GM19455 (cell line): ENCODE measurements around the gene CAPZB.
"Not testable (repeated sequence)": the region's sequence is repeated elsewhere in the genome, so short reads cannot be mapped to it uniquely, and the experiment has no call there.

Source experiments
- ATAC-seq: cut with Tn5 transposase; IDR thresholded peaks from one replicate; pipeline ENCODE4 v1.9.1; 2021; ENCODE audit not compliant: unreplicated experiment

Gene CAPZB

DNA sequence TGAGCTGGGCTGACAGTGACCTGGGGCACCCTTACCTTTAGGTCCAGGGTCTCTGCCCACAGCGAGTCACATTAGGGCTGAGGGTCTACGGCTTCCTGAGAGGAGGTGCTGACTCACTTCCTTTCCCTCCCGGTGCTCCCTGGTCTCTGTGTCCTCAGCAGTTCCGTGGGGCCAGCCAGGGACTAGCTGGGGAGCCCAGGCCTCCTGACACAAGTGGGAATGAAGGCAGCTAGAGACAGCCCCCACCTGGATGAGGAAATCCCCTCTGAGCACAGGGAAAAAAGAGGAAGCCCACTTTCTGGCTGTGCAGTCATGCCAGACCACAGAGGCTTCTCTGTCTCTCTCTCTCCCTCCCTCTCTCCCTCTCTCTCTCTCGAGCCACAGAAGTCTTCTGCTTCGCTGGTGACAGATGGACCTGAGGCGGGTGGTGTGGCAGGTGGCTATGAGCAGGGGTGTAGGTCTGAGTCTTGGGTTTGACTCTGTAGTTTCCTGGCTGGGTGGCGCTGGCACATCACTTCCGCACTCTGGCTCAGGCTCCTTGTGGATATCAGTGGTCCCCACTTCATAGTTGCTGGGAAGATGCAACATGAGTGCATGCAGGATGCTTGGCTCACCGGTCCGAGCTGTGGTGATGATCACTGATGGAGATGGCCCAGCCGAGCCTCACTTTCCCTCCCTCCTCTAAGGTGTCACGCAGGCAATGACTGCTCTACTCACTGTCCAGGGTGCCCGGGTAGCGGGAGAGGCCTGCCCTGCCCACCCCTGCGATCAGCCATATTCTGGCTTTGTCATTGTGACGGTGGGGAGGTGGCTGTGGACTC, 169.8 kb downstream of the CAPZB start:
- no peak for ATAC-seq

DNA sequence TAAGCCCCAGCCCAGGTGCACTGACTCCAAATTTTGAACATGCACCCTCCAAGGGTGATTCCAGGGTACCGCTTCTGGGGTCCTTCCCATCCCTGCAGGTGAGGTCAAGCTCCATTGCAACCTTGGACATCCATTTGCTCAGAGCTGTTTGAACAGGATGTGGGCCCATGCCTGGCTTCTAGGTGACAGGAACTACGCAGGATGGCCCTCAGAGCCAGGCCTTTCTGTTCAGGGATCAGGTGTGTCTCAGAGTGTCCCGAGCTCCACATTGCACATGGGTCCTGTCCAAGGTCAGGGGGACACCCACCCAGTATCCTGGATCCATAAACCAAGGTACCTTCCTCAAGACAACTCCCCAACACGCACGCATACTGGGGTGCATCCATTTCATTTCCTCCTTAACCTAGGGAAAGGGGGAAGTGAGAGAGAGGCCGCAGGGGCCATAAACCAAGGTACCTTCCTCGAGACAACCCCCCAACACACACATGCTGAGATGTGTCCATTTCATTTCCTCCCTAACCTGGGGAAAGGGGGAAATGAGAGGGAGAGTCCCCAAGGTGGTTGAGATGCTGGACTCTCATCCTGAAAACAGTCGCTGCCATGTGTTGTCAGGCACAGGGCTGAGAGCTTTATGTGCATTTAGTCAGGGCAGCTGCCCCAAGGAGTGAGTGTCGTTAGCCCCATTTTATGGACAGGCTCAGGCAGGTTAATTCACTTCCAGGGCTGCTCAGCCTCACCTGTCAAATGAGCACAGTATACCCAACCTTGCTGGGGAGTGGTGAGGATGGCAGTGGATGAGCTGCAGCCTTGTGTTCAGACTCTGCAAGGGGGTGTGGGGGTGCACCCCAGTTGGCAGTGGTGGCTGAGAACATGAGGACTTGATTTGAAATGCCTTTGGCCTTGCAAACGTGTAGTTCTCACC, 171.1 kb downstream of the CAPZB start:
- ATAC-seq: no peak

DNA sequence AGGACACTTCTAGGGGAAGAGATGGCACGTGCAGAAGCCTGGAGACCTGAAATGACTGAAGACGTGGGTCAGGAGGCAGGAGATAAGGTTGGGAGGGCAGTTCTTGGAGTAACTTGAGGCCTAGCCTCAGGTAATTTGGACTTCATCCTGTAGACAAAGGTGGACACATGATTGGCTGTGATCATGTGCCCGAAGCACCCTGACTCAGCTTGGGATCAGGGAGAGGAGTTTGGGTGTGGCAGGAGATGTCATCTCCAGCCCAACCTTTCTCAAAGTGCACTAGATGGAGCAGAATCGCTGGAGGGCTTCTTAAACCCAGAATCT, 171.7 kb downstream of the CAPZB start:
- ATAC-seq: no peak

- ATAC-seq: peak; percentile 30
These were observed 172.3 kb downstream of the CAPZB start for GRCh38 chr1:19312782-19313635.

DNA sequence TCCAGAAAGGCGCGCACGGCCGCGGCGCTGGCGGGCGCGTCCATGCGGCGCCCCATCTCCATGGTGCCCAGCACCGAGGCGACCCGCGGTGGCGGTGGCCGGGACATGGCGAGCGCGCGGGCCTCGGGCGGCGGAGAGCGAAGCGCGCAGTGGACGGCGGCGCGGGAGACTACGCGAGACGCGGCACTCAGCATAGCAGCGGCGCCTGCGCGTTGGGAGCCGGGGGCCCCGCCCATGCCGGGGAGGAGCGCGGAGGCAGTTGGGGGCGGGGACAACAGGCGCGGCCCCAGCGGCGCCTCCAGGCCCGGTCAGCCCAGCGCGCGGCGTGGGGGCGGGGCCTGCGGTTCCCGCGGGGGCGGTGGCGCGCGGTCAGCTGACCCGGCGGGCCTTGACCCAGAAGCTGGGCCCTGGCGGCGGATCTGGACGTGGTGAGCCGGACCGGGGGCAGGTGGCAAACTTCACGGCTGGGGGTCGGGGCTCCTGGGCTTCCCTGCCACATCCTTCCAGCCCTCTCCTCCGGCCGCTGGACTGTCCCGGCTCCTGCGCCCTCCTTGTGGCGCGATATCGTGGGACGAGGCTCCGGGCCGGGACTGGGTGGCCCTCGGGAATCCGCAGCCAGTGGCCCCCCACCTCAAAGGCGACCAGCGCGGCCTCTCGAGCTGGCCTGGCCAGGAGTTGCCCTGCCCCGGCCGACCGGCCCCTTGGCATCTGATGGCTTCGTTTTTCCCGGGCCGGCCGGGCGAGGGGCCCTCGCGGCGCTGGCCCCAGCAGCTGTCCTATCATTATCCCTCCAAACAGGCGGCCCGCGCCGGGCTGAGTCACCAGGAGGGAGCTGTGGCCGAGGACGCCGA, 173.2 kb downstream of the CAPZB start, which contains the start of the genes AKR7A2 and SLC66A1:
AKR7A2 (minus strand) TSS at position 214 of the 851 bp plus-strand sequence; CDS start at position 194, 20 bp downstream.
SLC66A1 (plus strand) TSS at position 396 of the 851 bp plus-strand sequence. CDS start 5,352 bp downstream, outside the sequence.
- ATAC-seq: peak; percentile 71

DNA sequence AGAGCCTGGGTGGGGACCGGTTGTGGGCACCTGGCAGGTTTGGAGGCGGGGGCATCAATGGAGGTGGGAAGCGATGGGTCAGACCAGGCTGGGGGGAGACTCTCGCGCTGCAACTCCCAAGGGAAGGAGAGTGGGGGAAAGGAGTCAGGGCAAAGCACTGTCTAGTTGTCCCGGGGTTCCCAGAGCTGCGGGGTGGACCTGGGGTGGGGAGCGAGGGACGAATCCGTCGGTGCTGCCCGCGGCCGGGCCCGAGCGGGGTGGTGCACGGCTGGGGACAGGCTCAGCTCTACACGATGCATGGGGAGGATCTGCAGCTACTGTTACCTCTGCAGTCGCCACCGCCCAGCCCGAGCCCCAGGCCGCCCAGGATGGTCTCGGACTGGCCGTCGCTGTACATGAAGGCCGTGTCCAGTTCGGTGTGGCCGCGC, 173.8 kb downstream of the CAPZB start:
- peak; percentile 3 for ATAC-seq

DNA sequence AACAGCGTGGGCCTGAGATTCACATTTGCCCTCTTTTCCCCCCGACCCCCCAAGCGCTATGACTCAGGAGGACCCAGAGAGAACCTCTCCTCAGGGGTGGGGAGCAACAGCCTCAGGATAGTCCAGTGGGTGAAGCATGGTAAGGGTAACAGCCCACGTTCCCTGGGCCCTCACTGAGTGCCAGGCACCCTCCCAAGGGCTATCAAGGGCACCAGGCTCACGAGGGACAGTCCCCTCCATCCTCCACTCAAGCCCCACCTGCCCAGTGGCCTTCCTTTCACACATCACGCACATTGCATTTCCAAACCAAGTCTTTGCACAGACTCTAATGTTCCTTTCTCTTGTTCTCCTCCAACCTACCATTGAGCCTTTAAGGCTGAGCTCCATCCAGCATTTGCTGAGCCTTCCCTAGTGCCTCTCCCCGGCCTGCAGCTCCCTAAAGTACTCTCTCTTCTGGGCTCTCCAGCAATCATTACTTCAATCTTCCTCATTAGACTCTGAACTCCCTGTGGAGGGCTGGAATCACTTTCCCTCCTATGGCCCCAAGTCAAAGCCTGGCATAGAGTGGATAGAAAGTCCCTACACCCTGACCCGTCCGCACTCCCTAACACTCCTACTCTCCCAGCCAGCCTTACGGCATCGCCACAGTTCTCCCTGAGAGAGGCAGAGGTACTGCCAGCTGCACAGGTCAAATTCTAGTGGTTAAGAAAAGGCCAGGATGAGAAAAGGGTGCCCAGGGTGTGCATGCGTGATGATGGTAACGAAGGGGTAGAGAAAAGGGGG, 174.4 kb downstream of the CAPZB start:
- no peak for ATAC-seq

- no peak for ATAC-seq
These were observed 175.3 kb downstream of the CAPZB start for GRCh38 chr1:19310061-19310460.

GRCh38 chr1:19309123-19309813, 176.1 kb downstream of the CAPZB start:
- no peak for ATAC-seq

DNA sequence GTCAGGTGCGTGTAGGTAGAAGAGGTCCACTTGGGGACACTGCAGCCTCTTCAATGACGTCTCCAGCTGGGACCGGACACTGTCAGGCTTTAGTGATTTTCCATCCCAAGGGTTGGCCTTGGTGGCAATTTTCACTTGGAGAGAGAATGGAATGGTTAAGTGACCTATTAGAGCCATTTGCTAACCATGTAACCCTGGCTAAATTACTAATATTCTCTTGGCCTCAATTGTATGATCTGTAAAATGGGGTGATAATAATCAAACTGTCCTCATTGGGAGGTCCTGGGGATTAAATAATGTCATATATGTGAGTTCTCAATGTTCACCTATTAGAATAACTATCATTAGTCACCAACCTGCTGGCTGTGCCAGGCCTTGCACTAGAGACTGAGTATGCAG, 176.8 kb downstream of the CAPZB start:
- ATAC-seq: no peak

DNA sequence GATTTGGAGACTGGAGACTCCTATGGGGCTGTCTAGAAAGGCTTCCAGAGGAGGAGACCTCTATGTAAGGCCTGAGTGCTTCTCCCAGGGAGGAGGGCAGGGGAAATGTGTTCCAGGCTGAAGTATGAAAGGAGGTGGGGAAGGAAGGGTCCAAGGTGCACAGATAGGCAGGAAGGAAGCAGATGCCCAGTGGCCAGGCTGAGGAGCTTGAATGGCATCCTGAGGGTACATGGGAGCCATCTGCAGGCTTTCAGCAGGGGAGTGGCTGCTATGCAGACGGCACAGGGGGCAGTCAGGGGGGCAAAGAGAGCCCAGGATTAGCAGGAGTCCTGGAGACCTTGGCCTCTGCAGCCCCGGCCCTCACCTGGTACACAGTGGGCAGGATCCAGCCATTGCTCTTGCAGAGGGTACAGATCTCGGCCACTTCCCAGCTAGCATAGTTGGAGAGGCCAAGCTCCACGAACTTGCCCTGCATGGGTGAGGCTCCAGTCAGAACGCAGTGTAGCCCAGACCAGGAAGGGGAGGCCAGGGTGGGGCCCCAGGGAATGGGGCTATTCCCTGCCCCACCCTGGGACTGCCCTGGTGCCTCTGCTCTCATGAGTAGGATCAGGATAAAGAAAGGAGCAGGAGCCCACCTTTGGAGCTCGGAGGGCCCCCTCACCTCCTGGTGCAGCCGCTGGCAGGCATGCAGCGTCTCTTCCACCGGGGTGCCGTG, 177.4 kb downstream of the CAPZB start:
- no peak for ATAC-seq

GRCh38 chr1:19306941-19307340, 178.4 kb downstream of the CAPZB start:
- no peak for ATAC-seq

DNA sequence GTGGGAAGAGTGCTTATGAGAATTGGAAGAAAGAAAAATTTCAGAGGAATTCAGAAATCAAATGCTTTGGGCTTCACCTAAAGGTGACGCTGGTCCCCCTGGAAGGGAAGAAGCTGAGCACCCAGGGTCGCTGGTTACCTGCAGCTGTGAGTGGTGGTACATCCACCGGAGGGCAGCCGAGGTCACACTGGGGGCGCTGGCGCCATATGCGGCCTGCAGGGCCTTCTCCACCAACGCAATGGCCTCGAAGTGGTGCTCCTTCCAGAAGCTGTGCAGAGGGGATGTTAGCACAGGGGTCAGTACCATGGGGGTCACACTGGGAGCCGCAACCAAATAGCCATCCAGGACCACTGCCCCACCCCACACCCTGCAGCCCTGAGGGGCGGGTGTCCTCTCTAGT, 179.5 kb downstream of the CAPZB start:
- ATAC-seq: no peak

DNA sequence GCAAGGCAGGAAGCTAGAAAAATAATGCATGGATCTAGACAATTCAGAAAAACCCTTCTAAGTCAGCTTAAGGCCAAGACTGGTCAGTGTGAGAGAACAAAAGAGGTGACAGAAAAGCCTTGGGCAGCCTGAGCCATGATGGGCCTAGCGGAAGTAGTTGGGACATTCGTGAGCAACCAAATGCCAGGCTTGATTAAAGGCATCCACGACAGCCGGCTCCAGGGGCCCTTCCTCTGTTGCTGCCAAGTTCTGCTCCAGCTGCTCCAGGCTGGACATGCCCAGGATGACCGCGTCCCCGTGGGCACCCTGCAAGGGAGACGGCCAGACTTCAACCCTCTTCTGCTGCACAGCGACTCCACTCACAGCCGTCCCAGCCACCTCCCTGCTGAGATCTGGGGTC, 181.3 kb downstream of the CAPZB start:
- ATAC-seq: not testable (repeated sequence)

DNA sequence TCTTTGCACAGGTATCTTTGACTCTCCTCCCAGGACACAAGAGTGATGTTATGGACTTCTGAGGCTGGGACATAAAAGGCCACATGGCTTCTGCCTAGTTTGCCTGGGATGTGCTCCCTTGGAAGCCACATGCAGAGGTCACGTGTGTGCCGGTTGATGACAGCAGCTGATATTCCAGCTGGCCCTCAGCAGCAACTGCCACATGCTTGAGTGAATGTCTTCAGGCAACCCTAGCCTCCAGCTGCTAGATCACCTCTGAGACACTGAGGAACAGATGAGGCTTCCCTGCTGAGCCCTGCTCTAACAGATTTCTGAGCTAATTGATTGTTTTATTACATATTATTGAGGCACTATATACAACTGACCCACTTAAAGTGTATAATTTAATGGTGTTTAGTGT, 185.1 kb downstream of the CAPZB start:
- no peak for ATAC-seq

- ATAC-seq: no peak
These were observed 190.7 kb downstream of the CAPZB start for GRCh38 chr1:19294638-19295037.

- no peak for ATAC-seq
These were observed 196.1 kb downstream of the CAPZB start for GRCh38 chr1:19289244-19289643.
